Stimulated activated CD8-positive, alpha-beta memory T cell treated with anti-CD3 and anti-CD28 coated beads, Interleukin-4, amount 100 ng/mL, for 24 hours (primary cell): Measurements from ENCODE around the gene MTMR11.
"Not testable (repeated sequence)": the region's sequence is repeated elsewhere in the genome, so short reads cannot be mapped to it uniquely, and the experiment has no call there.

ENCODE experiments used
- DNase-seq: peaks from one replicate; pipeline ENCODE4 v3.0.0-alpha.2; 2020; ENCODE audit warnings: low read depth

Gene MTMR11

GRCh38 chr1:149936170-149936991 lies at the start of gene MTMR11:
TSS of gene MTMR11 (minus strand) at chr1:149936879. CDS start at chr1:149936647, 232 bp downstream.
- DNase-seq = no peak

DNA sequence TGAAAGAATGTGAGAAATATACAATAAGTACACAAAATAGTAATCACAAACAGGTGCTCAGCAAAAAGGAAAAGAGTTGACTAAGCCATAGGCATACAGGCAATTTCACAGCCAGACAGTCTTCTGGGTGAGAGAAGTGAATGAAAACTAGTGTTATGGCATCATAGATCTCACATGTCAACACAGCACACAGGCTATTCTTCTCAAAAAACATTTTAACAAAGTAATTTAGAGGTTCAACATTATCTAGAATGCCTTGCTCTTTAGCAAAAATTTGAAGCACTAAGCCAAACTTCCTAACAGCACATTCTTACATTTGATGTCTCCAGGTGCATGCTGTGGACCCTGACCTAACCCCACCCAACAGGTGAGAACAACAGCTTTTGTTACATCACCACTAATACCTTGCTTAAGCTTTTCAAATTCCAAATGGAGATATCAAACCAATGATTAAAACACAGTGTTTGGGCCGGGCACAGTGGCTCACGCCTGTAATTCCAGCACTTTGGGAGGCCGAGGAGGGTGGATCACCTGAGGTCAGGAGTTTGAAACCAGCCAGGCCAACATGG lies 43.4 kb upstream of the MTMR11 start:
- DNase-seq = no peak

- DNase-seq = no peak
Measured at GRCh38 chr1:149979245-149979971, 42.7 kb upstream of the MTMR11 start.

GRCh38 chr1:149978547-149979023 lies 41.9 kb upstream of the MTMR11 start:
- DNase-seq = no peak

DNA sequence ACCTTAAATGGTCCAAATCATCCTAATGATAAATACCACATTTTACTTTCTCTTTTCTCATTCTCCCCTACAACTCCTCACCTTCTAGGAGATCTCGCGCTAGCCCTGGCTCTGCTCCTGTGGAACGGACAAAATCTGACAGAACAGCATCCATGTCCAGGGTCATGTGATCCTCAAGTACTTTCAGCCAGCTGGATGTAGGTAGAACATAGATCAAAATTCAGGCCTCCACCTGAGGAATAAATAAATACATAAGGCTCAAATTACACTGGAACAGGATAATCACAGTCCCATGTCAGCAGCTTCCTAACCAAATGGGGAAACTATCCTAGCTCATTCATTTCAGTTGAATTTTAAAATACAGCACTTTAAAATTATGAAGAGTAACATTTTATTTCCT lies 40.7 kb upstream of the MTMR11 start:
- DNase-seq = no peak

GRCh38 chr1:149972547-149972946 lies 35.9 kb upstream of the MTMR11 start:
- no peak for DNase-seq

- DNase-seq = no peak
Measured at GRCh38 chr1:149967646-149968045, 31.0 kb upstream of the MTMR11 start.

DNA sequence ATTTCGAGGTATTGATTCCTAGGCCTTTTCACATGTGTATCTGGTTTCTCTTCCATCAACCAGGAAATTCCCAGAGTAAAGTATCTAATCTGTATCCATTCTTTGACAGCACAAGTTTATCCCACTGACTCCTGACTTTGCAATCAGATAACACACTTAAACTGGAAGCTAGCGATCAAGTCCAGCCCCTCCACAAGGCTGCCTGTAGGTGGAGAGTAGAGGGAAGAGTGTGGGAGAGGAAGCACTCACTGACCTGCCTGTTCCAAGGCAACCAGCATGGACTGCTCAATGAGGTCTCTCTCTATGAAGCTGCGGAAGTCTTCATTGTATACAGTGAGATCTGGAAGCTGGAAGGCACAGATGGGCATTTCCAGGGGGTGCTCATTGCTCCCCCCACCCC lies 30.4 kb upstream of the MTMR11 start:
- no peak for DNase-seq

GRCh38 chr1:149966405-149966804 lies 29.7 kb upstream of the MTMR11 start:
- no peak for DNase-seq

- DNase-seq = no peak
Measured at GRCh38 chr1:149965440-149965839, 28.8 kb upstream of the MTMR11 start.

- no peak for DNase-seq
Measured at GRCh38 chr1:149963358-149963757, 26.7 kb upstream of the MTMR11 start.

DNA sequence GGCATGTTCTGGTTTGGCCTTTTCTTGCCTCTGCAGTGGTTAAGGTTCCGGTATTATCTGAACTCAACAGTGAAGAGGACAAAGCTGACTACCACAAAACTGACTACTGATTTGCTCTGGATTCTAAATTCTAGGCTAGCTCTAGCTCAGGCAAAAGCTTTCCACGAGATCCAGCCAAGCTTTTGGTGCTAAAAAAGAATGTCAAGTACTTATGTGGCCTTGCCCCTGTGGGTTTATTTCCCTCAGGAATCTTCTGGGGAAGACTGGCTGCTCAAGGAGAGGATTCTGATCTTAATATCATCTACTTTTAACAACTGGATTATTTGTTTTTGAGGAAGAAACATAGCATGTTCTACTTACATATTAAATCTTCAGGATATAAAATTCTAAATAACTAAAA lies 26.1 kb upstream of the MTMR11 start:
- no peak for DNase-seq

DNA sequence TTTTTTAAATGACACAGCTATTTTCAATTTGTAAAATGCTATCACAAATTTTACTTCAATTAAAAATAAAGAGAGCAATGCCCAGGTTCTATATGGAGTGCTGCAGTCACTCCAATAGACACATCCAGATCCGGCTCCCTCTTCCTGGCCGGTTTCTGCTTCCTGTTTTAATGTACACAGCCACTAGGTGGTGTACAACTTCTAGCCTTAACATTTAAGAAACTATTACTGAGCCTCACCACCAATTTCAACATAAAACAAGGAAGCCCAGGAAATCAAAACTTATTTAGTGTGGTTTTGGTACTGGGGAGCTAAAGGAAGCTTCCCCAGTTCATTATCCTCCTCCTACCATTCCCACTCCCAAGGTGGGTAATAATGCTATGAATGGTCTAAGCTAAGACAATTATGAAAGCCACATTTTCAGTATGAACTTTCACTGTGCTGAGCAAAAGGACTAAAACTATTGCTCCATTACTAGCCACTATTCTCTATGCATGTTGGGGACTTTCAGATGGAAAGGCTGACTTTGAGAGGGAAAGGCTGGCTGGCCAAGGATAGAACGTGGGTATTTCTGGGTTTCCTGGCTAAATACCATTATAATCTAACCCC lies 25.5 kb upstream of the MTMR11 start:
- DNase-seq = no peak

GRCh38 chr1:149957548-149957947 lies 20.9 kb upstream of the MTMR11 start:
- not testable (repeated sequence) for DNase-seq

DNA sequence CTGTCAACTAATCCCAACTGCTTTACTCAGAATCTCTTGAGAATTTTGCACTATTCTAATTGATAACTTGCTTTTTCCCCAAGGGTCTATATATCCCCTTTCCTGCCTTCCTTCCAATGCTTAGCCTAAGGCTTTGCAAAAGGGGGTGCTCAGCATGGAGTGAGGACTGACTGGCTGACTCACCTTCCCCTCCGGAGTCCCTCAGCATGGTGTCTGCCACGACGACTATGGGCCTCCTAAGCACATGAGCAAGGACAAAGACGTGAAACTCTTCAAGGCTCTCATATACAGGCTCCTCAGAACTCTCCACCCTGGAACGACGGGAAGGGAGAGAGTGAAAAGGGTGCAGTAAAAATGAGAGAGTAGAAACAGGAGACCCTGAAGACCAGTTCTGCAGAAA lies 13.2 kb upstream of the MTMR11 start:
- no peak for DNase-seq

DNA sequence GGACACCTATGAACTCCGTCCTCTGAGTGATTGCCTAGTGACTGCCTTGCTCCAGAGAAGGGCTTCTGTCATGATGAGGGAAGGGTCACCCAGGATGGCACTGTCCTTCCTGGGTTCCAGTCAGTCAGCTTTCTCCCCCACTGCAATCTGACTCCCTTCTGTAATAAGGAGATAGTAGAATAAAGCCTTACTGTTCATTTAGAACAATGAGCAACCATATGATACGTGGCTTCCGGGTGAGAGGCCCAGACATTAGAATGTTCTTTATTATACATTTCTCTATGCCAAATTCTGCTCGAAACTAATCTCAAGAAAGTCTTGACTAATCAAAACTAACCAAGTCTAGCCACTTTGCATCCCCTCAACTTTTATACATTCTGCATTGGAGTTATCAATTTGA lies 8.5 kb upstream of the MTMR11 start:
- DNase-seq = no peak

- DNase-seq = no peak
Measured at GRCh38 chr1:149942885-149943284, 6.2 kb upstream of the MTMR11 start.

- no peak for DNase-seq
Measured at GRCh38 chr1:149942207-149942606, 5.5 kb upstream of the MTMR11 start.

DNA sequence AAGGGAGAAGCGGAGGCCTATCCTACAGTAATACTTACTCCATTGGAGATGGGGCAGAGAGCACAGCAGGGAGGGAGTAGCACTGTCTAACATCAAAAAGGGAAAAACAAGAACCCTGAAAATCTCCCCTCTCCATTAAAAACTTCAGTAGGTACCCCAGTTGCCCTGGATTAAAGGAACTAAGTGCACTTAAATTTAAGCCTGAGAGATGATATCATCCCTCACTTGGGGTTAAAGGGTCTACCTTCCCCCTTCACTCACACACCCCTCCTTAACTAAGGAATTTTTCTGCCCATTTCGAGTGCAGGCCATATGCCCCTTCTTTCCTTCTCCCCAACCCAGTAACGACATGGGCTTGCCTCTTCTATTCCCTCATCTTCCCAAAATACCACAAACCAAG lies 3.7 kb upstream of the MTMR11 start:
- DNase-seq = no peak

DNA sequence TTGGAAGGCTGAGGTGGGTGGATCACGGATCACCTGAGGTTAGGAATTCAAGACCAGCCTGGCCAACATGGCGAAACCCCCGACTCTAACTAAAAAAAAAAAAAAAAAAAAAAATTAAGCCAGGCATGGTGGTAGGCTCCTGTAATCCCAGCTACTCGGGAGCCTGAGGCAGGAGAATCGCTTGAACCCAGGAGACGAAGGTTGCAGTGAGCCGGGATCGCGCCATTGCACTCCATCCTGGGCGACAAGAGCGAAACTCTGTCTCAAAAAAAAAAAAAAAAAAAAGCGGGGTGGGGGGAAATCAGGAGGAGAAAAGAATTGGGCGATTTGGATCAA lies 2.0 kb upstream of the MTMR11 start:
- DNase-seq = not testable (repeated sequence)

DNA sequence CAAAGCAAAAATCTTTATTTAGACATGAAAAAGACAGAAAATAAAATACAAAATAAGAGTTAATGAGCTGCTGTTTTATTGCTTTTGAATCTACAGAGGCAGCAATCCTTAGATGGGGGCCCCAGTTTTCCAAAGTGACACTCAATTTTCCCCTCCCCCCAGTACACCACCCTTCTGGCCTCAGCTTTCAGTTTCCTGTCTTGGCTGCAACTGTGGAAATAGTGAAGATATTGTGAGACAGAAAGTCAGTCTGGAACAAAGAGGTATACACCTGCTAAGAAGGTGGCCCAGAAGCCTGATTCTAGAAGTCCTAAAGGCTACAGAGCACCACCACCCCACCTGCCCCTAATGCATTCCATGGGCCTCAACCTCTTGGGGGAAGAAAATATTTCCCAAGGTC lies 1.1 kb upstream of the MTMR11 start:
- no peak for DNase-seq

DNA sequence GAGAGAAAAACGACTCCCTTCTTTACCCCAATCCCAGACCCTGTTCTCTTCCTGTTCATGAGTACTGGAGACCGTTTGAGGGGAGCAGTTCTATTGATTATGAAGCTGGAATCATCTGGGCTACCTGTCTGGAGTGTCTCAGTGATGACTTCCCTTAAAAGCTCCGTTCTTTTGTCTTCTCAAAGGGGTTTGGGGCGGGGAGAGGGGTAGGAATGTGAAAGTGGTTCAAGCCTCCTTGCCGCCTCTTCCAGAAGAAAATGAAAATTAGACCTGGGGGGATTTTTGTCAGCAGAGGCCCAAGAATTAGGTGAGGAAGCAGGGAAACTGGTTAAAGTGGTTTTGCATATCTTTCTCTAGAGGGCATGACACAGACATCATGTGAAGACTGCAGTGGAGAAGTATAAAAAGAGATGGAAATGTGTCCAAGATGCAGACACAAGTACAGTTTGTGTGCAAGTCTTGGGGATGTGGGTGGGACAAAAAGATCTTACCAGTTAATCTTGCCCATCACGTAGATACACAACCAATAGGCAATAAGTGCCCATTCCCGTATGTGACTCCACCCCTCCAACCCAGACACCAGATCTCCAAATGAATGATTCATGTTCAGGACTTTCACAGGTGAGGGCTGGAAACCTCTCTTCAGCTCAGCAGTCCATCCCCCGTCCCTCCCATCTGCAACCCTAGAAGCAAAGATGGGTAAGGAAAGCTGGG lies 470 bp upstream of the MTMR11 start:
- DNase-seq = no peak
